ENCODE measurements around the gene TREML4. TPM values are rescaled to one million over a fixed set of nuclear protein-coding genes. Genes with fewer than 3 reads are reported as not detected.

TREML4 gene
- total RNA-seq, 2 experiments from 2014 or later: not detected

- no peak for TF ChIP-seq CTCF (IDR thresholded peaks at IDR 0.05)
- Histone ChIP-seq H3K27ac (ENCODE audit: low read depth in 1 of 2, low read length in 2 of 2) (no peak overlapping the region), H3K9me3 (ENCODE audit: control insufficient read depth in 1 of 2, insufficient read depth in 1 of 2, low read length in 2 of 2) (peaks cover 0 to 12% of the 10 kb centered on the region in 2 experiments), H3K36me3 (ENCODE audit: insufficient read depth, low read length) (no peaks in the 10 kb centered on the region), H3K4me1 (ENCODE audit: insufficient read depth, low read length) (no peaks in the 10 kb centered on the region), H3K27me3 (ENCODE audit: control insufficient read depth in 1 of 2, insufficient read depth in 2 of 2, low read length in 2 of 2) (no peaks in the 10 kb centered on the region), H3K4me3 (ENCODE audit: low read length) (no peak overlapping the region)
- ChIA-PET POLR2A (no interaction called here), CTCF (no interaction called here)
- H3K4me1 Mint-ChIP-seq (ENCODE audit: low read depth): no peaks in the 10 kb centered on the region
- H3K9me3 Mint-ChIP-seq: peaks cover 5% of the 10 kb centered on the region
- intact Hi-C loops (cut with DNase I, micrococcal nuclease): no loop called here
- H3K36me3 Mint-ChIP-seq (ENCODE audit: low read depth): no peaks in the 10 kb centered on the region
- H3K27me3 Mint-ChIP-seq: no peaks in the 10 kb centered on the region
- DNase-seq (no peak), ATAC-seq (ENCODE audit: poor library complexity) (no peak)
- no peak overlapping the region for H3K4me3 Mint-ChIP-seq
- H3K27ac Mint-ChIP-seq: no peak overlapping the region
Observed at GRCh38 chr6:41216616-41217015, 11.5 kb upstream of the TREML4 start.

- Mint-ChIP-seq H3K4me3 (no peak overlapping the region), H3K9me3 (no peaks in the 10 kb centered on the region), H3K27me3 (peaks cover 9% of the 10 kb centered on the region), H3K36me3 (ENCODE audit: low read depth) (no peaks in the 10 kb centered on the region), H3K27ac (no peak overlapping the region), H3K4me1 (ENCODE audit: low read depth) (peaks cover 5% of the 10 kb centered on the region)
- Histone ChIP-seq H3K4me3 (ENCODE audit: low read length) (no peak overlapping the region), H3K27ac (ENCODE audit: low read depth in 1 of 2, low read length in 2 of 2) (no peak overlapping the region), H3K36me3 (ENCODE audit: insufficient read depth, low read length) (no peaks in the 10 kb centered on the region), H3K9me3 (ENCODE audit: control insufficient read depth in 1 of 2, insufficient read depth in 1 of 2, low read length in 2 of 2) (no peaks in the 10 kb centered on the region), H3K4me1 (ENCODE audit: insufficient read depth, low read length) (no peaks in the 10 kb centered on the region), H3K27me3 (ENCODE audit: control insufficient read depth in 1 of 2, insufficient read depth in 2 of 2, low read length in 2 of 2) (no peaks in the 10 kb centered on the region)
- CTCF ChIA-PET: no interaction called here
- intact Hi-C loops (cut with DNase I, micrococcal nuclease): no loop called here
- DNase-seq (no peak), ATAC-seq (ENCODE audit: poor library complexity) (no peak)
- POLR2A ChIA-PET: no interaction called here
- TF ChIP-seq CTCF (IDR thresholded peaks at IDR 0.05): no peak
Observed at GRCh38 chr6:41222045-41222444, 6.1 kb upstream of the TREML4 start.

- no peaks in the 10 kb centered on the region for H3K9me3 ChIP-seq (ENCODE audit: control insufficient read depth in 1 of 2, insufficient read depth in 1 of 2, low read length in 2 of 2)
- TF ChIP-seq CTCF (IDR thresholded peaks at IDR 0.05): no peak
- H3K27me3 ChIP-seq (ENCODE audit: control insufficient read depth in 1 of 2, insufficient read depth in 2 of 2, low read length in 2 of 2): no peaks in the 10 kb centered on the region
- intact Hi-C loops (cut with DNase I, micrococcal nuclease): no loop called here
- no peak overlapping the region for H3K4me3 Mint-ChIP-seq
- ChIA-PET POLR2A (no interaction called here), CTCF (no interaction called here)
- H3K9me3 Mint-ChIP-seq: no peaks in the 10 kb centered on the region
- H3K4me1 Mint-ChIP-seq (ENCODE audit: low read depth): peaks cover 5% of the 10 kb centered on the region
- DNase-seq (no peak), ATAC-seq (ENCODE audit: poor library complexity) (no peak)
- H3K36me3 ChIP-seq (ENCODE audit: insufficient read depth, low read length): no peaks in the 10 kb centered on the region
- no peaks in the 10 kb centered on the region for H3K4me1 ChIP-seq (ENCODE audit: insufficient read depth, low read length)
- H3K27ac ChIP-seq (ENCODE audit: low read depth in 1 of 2, low read length in 2 of 2): no peak overlapping the region
- no peak overlapping the region for H3K27ac Mint-ChIP-seq
- H3K4me3 ChIP-seq (ENCODE audit: low read length): no peak overlapping the region
- peaks cover 10% of the 10 kb centered on the region for H3K27me3 Mint-ChIP-seq
- H3K36me3 Mint-ChIP-seq (ENCODE audit: low read depth): no peaks in the 10 kb centered on the region
Observed at GRCh38 chr6:41222513-41222912, 5.6 kb upstream of the TREML4 start.

Measured in CD4-positive, alpha-beta T cell (primary cell).